ENCODE data around the gene RBCK1.

DNA sequence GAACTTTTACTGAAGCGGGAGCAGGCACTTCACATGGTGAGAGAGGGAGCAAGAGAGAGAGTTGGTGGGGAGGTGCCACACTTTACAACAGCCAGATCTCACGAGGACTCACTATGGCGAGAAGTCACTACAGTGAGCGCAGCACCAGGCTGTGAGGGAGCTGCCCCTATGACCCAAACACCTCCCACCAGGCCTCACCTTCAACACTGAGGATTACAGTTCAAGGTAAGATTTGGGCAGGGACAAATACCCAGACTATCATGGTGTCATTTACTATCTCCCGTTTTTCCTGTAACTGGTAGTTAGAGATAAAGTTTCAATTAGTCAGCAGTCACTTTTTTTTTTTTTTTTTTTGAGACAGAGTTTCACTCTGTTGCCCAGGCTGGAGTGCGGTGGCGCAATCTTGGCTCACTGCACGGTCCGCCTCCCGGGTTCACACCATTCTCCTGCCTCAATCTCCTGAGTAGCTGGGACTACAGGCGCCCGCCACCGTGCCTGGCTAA, 7.8 kb downstream of the RBCK1 start:
- TF ChIP-seq, protein P1, sequence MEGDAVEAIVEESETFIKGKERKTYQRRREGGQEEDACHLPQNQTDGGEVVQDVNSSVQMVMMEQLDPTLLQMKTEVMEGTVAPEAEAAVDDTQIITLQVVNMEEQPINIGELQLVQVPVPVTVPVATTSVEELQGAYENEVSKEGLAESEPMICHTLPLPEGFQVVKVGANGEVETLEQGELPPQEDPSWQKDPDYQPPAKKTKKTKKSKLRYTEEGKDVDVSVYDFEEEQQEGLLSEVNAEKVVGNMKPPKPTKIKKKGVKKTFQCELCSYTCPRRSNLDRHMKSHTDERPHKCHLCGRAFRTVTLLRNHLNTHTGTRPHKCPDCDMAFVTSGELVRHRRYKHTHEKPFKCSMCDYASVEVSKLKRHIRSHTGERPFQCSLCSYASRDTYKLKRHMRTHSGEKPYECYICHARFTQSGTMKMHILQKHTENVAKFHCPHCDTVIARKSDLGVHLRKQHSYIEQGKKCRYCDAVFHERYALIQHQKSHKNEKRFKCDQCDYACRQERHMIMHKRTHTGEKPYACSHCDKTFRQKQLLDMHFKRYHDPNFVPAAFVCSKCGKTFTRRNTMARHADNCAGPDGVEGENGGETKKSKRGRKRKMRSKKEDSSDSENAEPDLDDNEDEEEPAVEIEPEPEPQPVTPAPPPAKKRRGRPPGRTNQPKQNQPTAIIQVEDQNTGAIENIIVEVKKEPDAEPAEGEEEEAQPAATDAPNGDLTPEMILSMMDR (IDR thresholded peaks at IDR 0.05): no peak
- no peak for TF ChIP-seq POLR2A (IDR thresholded peaks at IDR 0.05)
- no peak for TF ChIP-seq EP300 (IDR thresholded peaks at IDR 0.05)
